HL-60 (cell line): Measurements from ENCODE around the gene TUBA1C.

Experiments
- DNase-seq, 2 experiments: peaks; one replicate each; pipeline ENCODE4 v3.0.0-alpha.2; 2010 to 2020; ENCODE audit warnings: low read depth in 1 of 2, low spot score in 1 of 2
- H3K27ac ChIP-seq: fragments of 250-450 bp; sonication (Bioruptor Pico); replicated peaks from 2 replicates; pipeline ENCODE4 v1.5.1; 2020; ENCODE audit warnings: mild to moderate bottlenecking, moderate library complexity
- H3K27me3 ChIP-seq: fragments of 250-450 bp; sonication (Bioruptor Pico); 2 replicates; pipeline ENCODE4 v1.5.1; 2021; ENCODE audit warnings: mild to moderate bottlenecking, moderate library complexity; ENCODE audit not compliant: insufficient read depth, poor library complexity, severe bottlenecking
- H3K4me3 ChIP-seq: replicated peaks from 2 replicates; pipeline ENCODE4 v1.5.1; 2011; ENCODE audit warnings: mild to moderate bottlenecking, control low read depth, low read length; ENCODE audit not compliant: insufficient read depth
- CTCF ChIP-seq: IDR thresholded peaks from one replicate; pipeline ENCODE4 v1.5.1; 2011; ENCODE audit warnings: low read length, control low read depth, inconsistent platforms; ENCODE audit not compliant: insufficient read depth
- GABPA ChIP-seq: IDR thresholded peaks from 2 replicates; pipeline ENCODE4 v1.6.1; 2012; ENCODE audit warnings: low read depth
- POLR2AphosphoS5 ChIP-seq: IDR thresholded peaks from 2 replicates; pipeline ENCODE4 v1.6.1; 2012; ENCODE audit warnings: low read depth
- REST ChIP-seq: IDR thresholded peaks from 2 replicates; pipeline ENCODE4 v1.6.1; 2012; ENCODE audit warnings: low read depth; ENCODE audit not compliant: insufficient replicate concordance
- SPI1 ChIP-seq: IDR thresholded peaks from 2 replicates; pipeline ENCODE4 v1.6.1; 2012; ENCODE audit warnings: low read depth, mild to moderate bottlenecking, borderline replicate concordance

Gene TUBA1C

GRCh38 chr12:49283541-49284429 is 18.9 kb downstream of the TUBA1C start:
- Histone ChIP-seq H3K4me3 (no peak overlapping the region), H3K27me3 (peaks cover 18% of the 10 kb centered on the region), H3K27ac (no peak overlapping the region)
- TF ChIP-seq REST (no peak), CTCF (no peak), POLR2AphosphoS5 (no peak), SPI1 (no peak), GABPA (no peak)
- DNase-seq = no peak

GRCh38 chr12:49284672-49285071 is 19.8 kb downstream of the TUBA1C start:
- H3K4me3 ChIP-seq = no peak overlapping the region
- H3K27ac ChIP-seq = no peak overlapping the region
- DNase-seq = no peak
- peaks cover 18% of the 10 kb centered on the region for H3K27me3 ChIP-seq
- no peak for TF ChIP-seq SPI1
- TF ChIP-seq POLR2AphosphoS5 = no peak
- TF ChIP-seq GABPA = no peak
- no peak for TF ChIP-seq REST
- no peak for TF ChIP-seq CTCF

GRCh38 chr12:49287876-49288275 is 23.0 kb downstream of the TUBA1C start:
- DNase-seq = no peak
- Histone ChIP-seq H3K4me3 (no peak overlapping the region), H3K27me3 (peaks cover 18% of the 10 kb centered on the region), H3K27ac (no peak overlapping the region)
- TF ChIP-seq CTCF (no peak), REST (no peak), POLR2AphosphoS5 (no peak), SPI1 (no peak)
